Osteocyte (in vitro differentiated cells): ENCODE results near the gene KCTD19. TPM values are rescaled to one million over a fixed set of nuclear protein-coding genes. Genes with fewer than 3 reads are reported as not detected.

Experiments used
- DNase-seq: peaks from one replicate; pipeline ENCODE4 v3.0.0; 2021; ENCODE audit warnings: mixed read lengths; ENCODE audit not compliant: unreplicated experiment; ENCODE audit errors: extremely low spot score
- H3K27ac Mint-ChIP-seq: one replicate; pipeline ENCODE4 v1.8.0; 2021; ENCODE audit warnings: mild to moderate bottlenecking, mixed read lengths; ENCODE audit not compliant: unreplicated experiment
- H3K27me3 Mint-ChIP-seq: one replicate; pipeline ENCODE4 v1.8.0; 2021; ENCODE audit warnings: mixed read lengths; ENCODE audit not compliant: unreplicated experiment
- H3K36me3 Mint-ChIP-seq: one replicate; pipeline ENCODE4 v1.8.0; 2021; ENCODE audit warnings: mixed read lengths; ENCODE audit not compliant: unreplicated experiment
- H3K4me1 Mint-ChIP-seq: one replicate; pipeline ENCODE4 v1.8.0; 2021; ENCODE audit warnings: mixed read lengths; ENCODE audit not compliant: unreplicated experiment
- H3K4me3 Mint-ChIP-seq: one replicate; pipeline ENCODE4 v1.8.0; 2021; ENCODE audit warnings: mild to moderate bottlenecking, moderate library complexity, mixed read lengths; ENCODE audit not compliant: unreplicated experiment
- H3K9me3 Mint-ChIP-seq: one replicate; pipeline ENCODE4 v1.8.0; 2021; ENCODE audit warnings: mixed read lengths; ENCODE audit not compliant: unreplicated experiment
- total RNA-seq: library from RNA; stranded (reverse); gene quantifications from 2 replicates; pipeline ENCODE4 v1.2.1, GENCODE V29; 2021
- TF ChIP-seq, protein P1 (sequence below): fragments of 200-600 bp; sonication (generic); IDR thresholded peaks from 2 replicates; pipeline ENCODE4 v1.5.0; 2021; ENCODE audit warnings: antibody characterized with exemption, mild to moderate bottlenecking, moderate library complexity

The KCTD19 gene
- total RNA-seq, 1 donor from 2014 or later: not detected

- H3K36me3 Mint-ChIP-seq: no peaks in the 10 kb centered on the region
- H3K4me1 Mint-ChIP-seq: peaks cover 16% of the 10 kb centered on the region
- DNase-seq: no peak
- TF ChIP-seq, protein P1, sequence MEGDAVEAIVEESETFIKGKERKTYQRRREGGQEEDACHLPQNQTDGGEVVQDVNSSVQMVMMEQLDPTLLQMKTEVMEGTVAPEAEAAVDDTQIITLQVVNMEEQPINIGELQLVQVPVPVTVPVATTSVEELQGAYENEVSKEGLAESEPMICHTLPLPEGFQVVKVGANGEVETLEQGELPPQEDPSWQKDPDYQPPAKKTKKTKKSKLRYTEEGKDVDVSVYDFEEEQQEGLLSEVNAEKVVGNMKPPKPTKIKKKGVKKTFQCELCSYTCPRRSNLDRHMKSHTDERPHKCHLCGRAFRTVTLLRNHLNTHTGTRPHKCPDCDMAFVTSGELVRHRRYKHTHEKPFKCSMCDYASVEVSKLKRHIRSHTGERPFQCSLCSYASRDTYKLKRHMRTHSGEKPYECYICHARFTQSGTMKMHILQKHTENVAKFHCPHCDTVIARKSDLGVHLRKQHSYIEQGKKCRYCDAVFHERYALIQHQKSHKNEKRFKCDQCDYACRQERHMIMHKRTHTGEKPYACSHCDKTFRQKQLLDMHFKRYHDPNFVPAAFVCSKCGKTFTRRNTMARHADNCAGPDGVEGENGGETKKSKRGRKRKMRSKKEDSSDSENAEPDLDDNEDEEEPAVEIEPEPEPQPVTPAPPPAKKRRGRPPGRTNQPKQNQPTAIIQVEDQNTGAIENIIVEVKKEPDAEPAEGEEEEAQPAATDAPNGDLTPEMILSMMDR: no peak
- no peaks in the 10 kb centered on the region for H3K9me3 Mint-ChIP-seq
- H3K4me3 Mint-ChIP-seq: no peak overlapping the region
- no peaks in the 10 kb centered on the region for H3K27me3 Mint-ChIP-seq
- H3K27ac Mint-ChIP-seq: no peak overlapping the region
These were observed 16.0 kb downstream of the KCTD19 start for GRCh38 chr16:67310561-67310960.

GRCh38 chr16:67305216-67306071 is 21.1 kb downstream of the KCTD19 start:
- H3K4me1 Mint-ChIP-seq: peaks cover 24% of the 10 kb centered on the region
- H3K36me3 Mint-ChIP-seq: no peaks in the 10 kb centered on the region
- TF ChIP-seq, protein P1: no peak
- H3K9me3 Mint-ChIP-seq: no peaks in the 10 kb centered on the region
- H3K27ac Mint-ChIP-seq: no peak overlapping the region
- DNase-seq: no peak
- H3K4me3 Mint-ChIP-seq: no peak overlapping the region
- no peaks in the 10 kb centered on the region for H3K27me3 Mint-ChIP-seq

DNA sequence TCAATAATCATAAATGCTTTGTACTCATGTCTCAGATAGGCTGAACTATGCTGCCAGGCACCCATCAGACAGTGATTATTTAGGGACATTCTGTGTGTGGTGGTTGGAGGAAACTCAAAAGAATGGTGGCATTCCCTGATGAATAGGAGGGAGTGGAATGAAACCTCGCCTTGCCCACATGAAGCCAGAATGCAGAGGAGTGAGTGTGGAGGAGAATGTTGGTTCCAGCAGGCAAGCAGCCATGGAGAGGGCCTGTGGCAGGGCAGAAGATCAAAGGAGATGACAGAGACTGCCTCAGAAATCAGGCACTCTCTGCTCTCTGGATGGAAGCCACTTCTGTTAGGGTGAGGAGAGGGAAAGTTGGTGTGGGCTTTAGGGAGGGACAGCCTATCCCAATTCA is 22.5 kb downstream of the KCTD19 start:
- peak overlapping the region; percentile 18 for H3K27ac Mint-ChIP-seq
- H3K27me3 Mint-ChIP-seq: no peaks in the 10 kb centered on the region
- no peaks in the 10 kb centered on the region for H3K9me3 Mint-ChIP-seq
- TF ChIP-seq, protein P1: no peak
- peaks cover 24% of the 10 kb centered on the region for H3K4me1 Mint-ChIP-seq
- H3K36me3 Mint-ChIP-seq: no peaks in the 10 kb centered on the region
- no peak for DNase-seq
- H3K4me3 Mint-ChIP-seq: no peak overlapping the region

DNA sequence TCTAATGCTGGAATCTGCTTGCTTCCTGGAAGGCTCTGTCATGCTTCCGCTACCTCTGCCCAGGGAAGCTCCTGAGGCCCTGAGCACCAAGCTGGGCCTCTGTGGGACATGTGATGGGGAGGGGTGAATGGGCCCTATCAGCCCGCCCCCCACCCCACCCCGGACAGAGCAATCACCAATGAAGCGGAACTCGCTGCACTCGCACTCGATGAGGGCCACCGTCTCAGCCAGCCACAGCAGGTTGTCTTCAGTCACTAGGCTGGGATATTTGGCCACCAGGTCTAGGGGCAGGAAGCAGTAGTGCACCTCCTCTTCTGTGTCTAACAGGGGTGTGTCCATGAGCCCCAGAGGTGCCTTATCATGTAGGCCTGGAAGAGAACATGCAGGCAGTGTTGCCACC is 23.6 kb downstream of the KCTD19 start:
- no peaks in the 10 kb centered on the region for H3K36me3 Mint-ChIP-seq
- peaks cover 24% of the 10 kb centered on the region for H3K4me1 Mint-ChIP-seq
- no peaks in the 10 kb centered on the region for H3K27me3 Mint-ChIP-seq
- TF ChIP-seq, protein P1: no peak
- H3K9me3 Mint-ChIP-seq: no peaks in the 10 kb centered on the region
- no peak for DNase-seq
- no peak overlapping the region for H3K27ac Mint-ChIP-seq
- H3K4me3 Mint-ChIP-seq: no peak overlapping the region

- Mint-ChIP-seq H3K27ac (peak overlapping the region; percentile 85), H3K9me3 (no peaks in the 10 kb centered on the region), H3K36me3 (no peaks in the 10 kb centered on the region), H3K4me3 (no peak overlapping the region), H3K27me3 (no peaks in the 10 kb centered on the region), H3K4me1 (peaks cover 29% of the 10 kb centered on the region)
- TF ChIP-seq, protein P1: no peak
- DNase-seq: no peak
These were observed 24.5 kb downstream of the KCTD19 start for GRCh38 chr16:67302076-67302475.
